HCT116 (cell line): Measurements from ENCODE around the gene ARID2. TPM values are rescaled to one million over a fixed set of nuclear protein-coding genes. Genes with fewer than 3 reads are reported as not detected.

Source experiments
- ATAC-seq: fragments of 200-7000 bp; cut with Tn5 transposase; 2 replicates; pipeline ENCODE4 v1.9.1; 2020; ENCODE audit warnings: mild to moderate bottlenecking, moderate library complexity
- BruUV-seq: library from RNA; stranded (reverse); fragments of 400-500 nt; replicated peaks from 2 replicates; lab custom pipeline; 2021; lab: Mats Ljungman, UMichigan
- CTCF ChIA-PET: fragments of 300-600 bp; sonication (Branson Sonifier 250); formaldehyde crosslinking; loops from one replicate; lab custom pipeline; 2021; ENCODE audit warnings: antibody characterized with exemption; lab: Charles Lee
- POLR2A ChIA-PET: fragments of 300-600, 350-600 bp; sonication (Branson Sonifier 250); formaldehyde crosslinking; loops from one replicate; lab custom pipeline; 2021; ENCODE audit warnings: antibody characterized with exemption; lab: Charles Lee
- RAD21 ChIA-PET, 2 experiments: fragments of 300-600 bp; sonication (Branson Sonifier 250); formaldehyde crosslinking; loops; one replicate each; lab custom pipeline; 2023; ENCODE audit warnings: low total read pairs in 2 of 2; ENCODE audit not compliant: uncharacterized antibody in 2 of 2, unreplicated experiment in 2 of 2, low non-redundant PET in 1 of 2; lab: Charles Lee
- DNase-seq: peaks from one replicate; pipeline ENCODE4 v3.0.0-alpha.2; 2010; ENCODE audit warnings: low read depth, low spot score
- H2AFZ ChIP-seq: fragments of 200-600 bp; shearing (Covaris generic), sonication (generic); 2 replicates; pipeline ENCODE4 v1.6.1; 2017; ENCODE audit warnings: low read depth, mixed run types, mixed read lengths, antibody characterized with exemption, low read length; ENCODE audit not compliant: poor library complexity, severe bottlenecking
- H3K27ac ChIP-seq: 2 replicates; pipeline ENCODE4 v1.5.1; 2012; ENCODE audit warnings: low read depth, low read length
- H3K27me3 ChIP-seq: fragments of 200-600 bp; sonication (generic); 2 replicates; pipeline ENCODE4 v1.6.1; 2016; ENCODE audit warnings: mixed run types, low read length, mixed read lengths; ENCODE audit not compliant: insufficient read depth
- H3K36me3 ChIP-seq, 2 experiments: fragments of 200-500 bp in 1 of 2; fragments of 200-600 bp in 1 of 2; sonication (Bioruptor generic) in 1 of 2; sonication (generic) in 1 of 2; 2 replicates each; pipeline versions ENCODE4 v1.5.1 to v1.6.1; 2014 to 2016; ENCODE audit warnings: low read length in 2 of 2, inconsistent platforms in 1 of 2, mixed read lengths in 1 of 2, mixed run types in 1 of 2; ENCODE audit not compliant: insufficient read depth in 2 of 2, control insufficient read depth in 1 of 2
- H3K4me1 ChIP-seq, 2 experiments: fragments of 200-600 bp in 1 of 2; sonication (generic) in 1 of 2; 2 replicates each; pipeline versions ENCODE4 v1.5.1 to v1.6.1; 2012 to 2017; ENCODE audit warnings: low read length in 2 of 2, inconsistent platforms in 1 of 2, mild to moderate bottlenecking in 1 of 2, mixed read lengths in 1 of 2, mixed run types in 1 of 2, moderate library complexity in 1 of 2; ENCODE audit not compliant: insufficient read depth in 2 of 2, control insufficient read depth in 1 of 2
- H3K4me2 ChIP-seq: fragments of 200-600 bp; sonication (generic); 2 replicates; pipeline ENCODE4 v1.6.1; 2017; ENCODE audit warnings: mixed run types, low read length, mixed read lengths
- H3K4me3 ChIP-seq, 2 experiments: fragments of 200-600 bp in 1 of 2; sonication (generic) in 1 of 2; replicated peaks in 1 of 2; 2 replicates each; pipeline ENCODE4 v1.5.1; 2011 to 2016; ENCODE audit warnings: low read length in 2 of 2, control low read depth in 1 of 2, low read depth in 1 of 2, mild to moderate bottlenecking in 1 of 2, mixed read lengths in 1 of 2, mixed run types in 1 of 2
- H3K79me2 ChIP-seq: fragments of 200-600 bp; sonication (generic); 2 replicates; pipeline ENCODE4 v1.6.1; 2017; ENCODE audit warnings: mild to moderate bottlenecking, mixed run types, low read length, moderate library complexity, mixed read lengths; ENCODE audit not compliant: insufficient read depth
- H3K9ac ChIP-seq: fragments of 200-600 bp; sonication (generic); 2 replicates; pipeline ENCODE4 v1.6.1; 2016; ENCODE audit warnings: low read length, mixed read lengths
- H3K9me2 ChIP-seq: fragments of 200-600 bp; sonication (generic), shearing (Covaris generic); 2 replicates; pipeline ENCODE4 v1.6.1; 2017; ENCODE audit warnings: mixed run types, mild to moderate bottlenecking, moderate library complexity; ENCODE audit not compliant: insufficient read depth
- H3K9me3 ChIP-seq, 2 experiments: fragments of 200-500 bp in 1 of 2; fragments of 200-600 bp in 1 of 2; sonication (Bioruptor generic) in 1 of 2; sonication (generic) in 1 of 2; 2 replicates each; pipeline ENCODE4 v1.6.1; 2014 to 2017; ENCODE audit warnings: low read length in 2 of 2, mixed read lengths in 2 of 2, inconsistent platforms in 1 of 2, low read depth in 1 of 2, mild to moderate bottlenecking in 1 of 2, mixed run types in 1 of 2, moderate library complexity in 1 of 2; ENCODE audit not compliant: control insufficient read depth in 1 of 2, insufficient read depth in 1 of 2
- H4K20me1 ChIP-seq: fragments of 200-600 bp; sonication (generic), shearing (Covaris generic); 2 replicates; pipeline ENCODE4 v1.6.1; 2017; ENCODE audit warnings: mixed run types, mild to moderate bottlenecking, moderate library complexity; ENCODE audit not compliant: insufficient read depth
- CBX3 ChIP-seq: IDR thresholded peaks from 2 replicates; pipeline ENCODE4 v1.6.1; 2012; ENCODE audit warnings: low read depth
- CEBPB ChIP-seq: IDR thresholded peaks from 2 replicates; pipeline ENCODE4 v1.6.1; 2012; ENCODE audit warnings: low read depth
- EGR1 ChIP-seq: IDR thresholded peaks from 2 replicates; pipeline ENCODE4 v1.6.1; 2012; ENCODE audit warnings: low read depth
- EZH2 ChIP-seq: fragments of 200-600 bp; sonication (generic); IDR thresholded peaks from 2 replicates; pipeline ENCODE4 v1.6.1; 2017; ENCODE audit warnings: antibody characterized with exemption, mixed run types
- EZH2phosphoT487 ChIP-seq: fragments of 200-600 bp; IDR thresholded peaks from 2 replicates; pipeline ENCODE4 v1.6.1; 2018; ENCODE audit warnings: antibody characterized with exemption, borderline replicate concordance
- FOSL1 ChIP-seq: IDR thresholded peaks from 2 replicates; pipeline ENCODE4 v1.6.1; 2012; ENCODE audit warnings: low read depth
- JUND ChIP-seq: IDR thresholded peaks from 2 replicates; pipeline ENCODE4 v1.6.1; 2012
- POLR2A ChIP-seq: IDR thresholded peaks from 2 replicates; pipeline ENCODE4 v1.7.0; 2011; ENCODE audit warnings: borderline replicate concordance; ENCODE audit not compliant: insufficient read depth, insufficient read length; ENCODE audit errors: extremely low read depth
- POLR2AphosphoS5 ChIP-seq: IDR thresholded peaks from 2 replicates; pipeline ENCODE4 v1.6.1; 2011; ENCODE audit warnings: mild to moderate bottlenecking, low read depth, low read length, moderate library complexity
- SRF ChIP-seq: IDR thresholded peaks from 2 replicates; pipeline ENCODE4 v1.6.1; 2012; ENCODE audit warnings: low read depth
- ZFX ChIP-seq: fragments of 450-650 bp; IDR thresholded peaks from 2 replicates; pipeline ENCODE4 v1.6.1; 2017
- intact Hi-C: fragments of 100-400 bp; cut with micrococcal nuclease; formaldehyde crosslinking; loops from 2 replicates; pipeline ENCODE4 v1.10.0; 2022
- total RNA-seq: library from RNA; stranded (reverse); gene quantifications from one replicate; pipeline ENCODE4 v1.2.1, GENCODE V29; 2021; ENCODE audit not compliant: unreplicated experiment
- TF ChIP-seq, protein P1 (sequence below): IDR thresholded peaks from 2 replicates; pipeline ENCODE4 v1.6.1; 2012; ENCODE audit warnings: low read depth
- TF ChIP-seq, protein P2 (sequence below): IDR thresholded peaks from 2 replicates; pipeline ENCODE4 v1.6.1; 2011; ENCODE audit warnings: mild to moderate bottlenecking, low read length, moderate library complexity; ENCODE audit not compliant: insufficient replicate concordance; ENCODE audit errors: extremely low read depth
- TF ChIP-seq, protein P3 (sequence below): IDR thresholded peaks from 2 replicates; pipeline ENCODE4 v1.6.1; 2012
- TF ChIP-seq, protein P4 (sequence below): IDR thresholded peaks from 2 replicates; pipeline ENCODE4 v1.6.1; 2012

ARID2 gene
- total RNA-seq, 1 experiment from 2014 or later = 30.5 TPM

DNA sequence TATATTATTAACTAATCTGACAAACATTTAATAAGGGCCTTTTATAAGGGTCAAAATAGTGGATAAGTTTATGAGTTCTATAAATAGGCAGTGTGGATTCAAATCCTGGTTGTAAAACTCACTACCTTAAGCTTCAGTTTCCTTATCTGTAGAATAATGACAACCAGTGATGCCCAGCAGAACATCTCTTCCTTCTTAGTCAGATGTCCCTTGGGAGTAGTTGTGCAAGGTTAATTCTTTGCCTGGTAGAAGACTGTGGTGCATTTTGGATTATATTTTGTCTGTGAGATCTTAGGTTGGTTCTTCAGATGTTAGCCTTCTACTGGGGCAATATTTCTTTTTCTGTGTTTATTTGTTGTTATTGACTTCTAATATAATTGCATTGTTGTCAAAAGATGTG is 59.5 kb downstream of the ARID2 start:
- peaks cover 67% of the 10 kb centered on the region for H3K79me2 ChIP-seq
- no peaks in the 10 kb centered on the region for H3K9me2 ChIP-seq
- POLR2A ChIA-PET = interaction anchor here (1.0 kb wide), 1 partner anchor 16 kb away, joined by 3 read pairs; no protein-coding TSS in a partner anchor
- no peak for ATAC-seq
- no peaks in the 10 kb centered on the region for H3K4me1 ChIP-seq
- no peak for DNase-seq
- no peak overlapping the region for H2AFZ ChIP-seq
- TF ChIP-seq EGR1 = no peak
- TF ChIP-seq, protein P1, sequence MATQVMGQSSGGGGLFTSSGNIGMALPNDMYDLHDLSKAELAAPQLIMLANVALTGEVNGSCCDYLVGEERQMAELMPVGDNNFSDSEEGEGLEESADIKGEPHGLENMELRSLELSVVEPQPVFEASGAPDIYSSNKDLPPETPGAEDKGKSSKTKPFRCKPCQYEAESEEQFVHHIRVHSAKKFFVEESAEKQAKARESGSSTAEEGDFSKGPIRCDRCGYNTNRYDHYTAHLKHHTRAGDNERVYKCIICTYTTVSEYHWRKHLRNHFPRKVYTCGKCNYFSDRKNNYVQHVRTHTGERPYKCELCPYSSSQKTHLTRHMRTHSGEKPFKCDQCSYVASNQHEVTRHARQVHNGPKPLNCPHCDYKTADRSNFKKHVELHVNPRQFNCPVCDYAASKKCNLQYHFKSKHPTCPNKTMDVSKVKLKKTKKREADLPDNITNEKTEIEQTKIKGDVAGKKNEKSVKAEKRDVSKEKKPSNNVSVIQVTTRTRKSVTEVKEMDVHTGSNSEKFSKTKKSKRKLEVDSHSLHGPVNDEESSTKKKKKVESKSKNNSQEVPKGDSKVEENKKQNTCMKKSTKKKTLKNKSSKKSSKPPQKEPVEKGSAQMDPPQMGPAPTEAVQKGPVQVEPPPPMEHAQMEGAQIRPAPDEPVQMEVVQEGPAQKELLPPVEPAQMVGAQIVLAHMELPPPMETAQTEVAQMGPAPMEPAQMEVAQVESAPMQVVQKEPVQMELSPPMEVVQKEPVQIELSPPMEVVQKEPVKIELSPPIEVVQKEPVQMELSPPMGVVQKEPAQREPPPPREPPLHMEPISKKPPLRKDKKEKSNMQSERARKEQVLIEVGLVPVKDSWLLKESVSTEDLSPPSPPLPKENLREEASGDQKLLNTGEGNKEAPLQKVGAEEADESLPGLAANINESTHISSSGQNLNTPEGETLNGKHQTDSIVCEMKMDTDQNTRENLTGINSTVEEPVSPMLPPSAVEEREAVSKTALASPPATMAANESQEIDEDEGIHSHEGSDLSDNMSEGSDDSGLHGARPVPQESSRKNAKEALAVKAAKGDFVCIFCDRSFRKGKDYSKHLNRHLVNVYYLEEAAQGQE = no peak
- no peak for TF ChIP-seq POLR2A
- no peak for TF ChIP-seq CEBPB
- TF ChIP-seq, protein P2, sequence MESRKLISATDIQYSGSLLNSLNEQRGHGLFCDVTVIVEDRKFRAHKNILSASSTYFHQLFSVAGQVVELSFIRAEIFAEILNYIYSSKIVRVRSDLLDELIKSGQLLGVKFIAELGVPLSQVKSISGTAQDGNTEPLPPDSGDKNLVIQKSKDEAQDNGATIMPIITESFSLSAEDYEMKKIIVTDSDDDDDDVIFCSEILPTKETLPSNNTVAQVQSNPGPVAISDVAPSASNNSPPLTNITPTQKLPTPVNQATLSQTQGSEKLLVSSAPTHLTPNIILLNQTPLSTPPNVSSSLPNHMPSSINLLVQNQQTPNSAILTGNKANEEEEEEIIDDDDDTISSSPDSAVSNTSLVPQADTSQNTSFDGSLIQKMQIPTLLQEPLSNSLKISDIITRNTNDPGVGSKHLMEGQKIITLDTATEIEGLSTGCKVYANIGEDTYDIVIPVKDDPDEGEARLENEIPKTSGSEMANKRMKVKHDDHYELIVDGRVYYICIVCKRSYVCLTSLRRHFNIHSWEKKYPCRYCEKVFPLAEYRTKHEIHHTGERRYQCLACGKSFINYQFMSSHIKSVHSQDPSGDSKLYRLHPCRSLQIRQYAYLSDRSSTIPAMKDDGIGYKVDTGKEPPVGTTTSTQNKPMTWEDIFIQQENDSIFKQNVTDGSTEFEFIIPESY = no peak
- TF ChIP-seq, protein P3, sequence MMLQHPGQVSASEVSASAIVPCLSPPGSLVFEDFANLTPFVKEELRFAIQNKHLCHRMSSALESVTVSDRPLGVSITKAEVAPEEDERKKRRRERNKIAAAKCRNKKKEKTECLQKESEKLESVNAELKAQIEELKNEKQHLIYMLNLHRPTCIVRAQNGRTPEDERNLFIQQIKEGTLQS = no peak
- TF ChIP-seq SRF = no peak
- no peak for TF ChIP-seq ZFX
- no peak for TF ChIP-seq EZH2phosphoT487
- TF ChIP-seq CBX3 = no peak
- no peak for TF ChIP-seq JUND
- TF ChIP-seq EZH2 = no peak
- TF ChIP-seq POLR2AphosphoS5 = no peak
- TF ChIP-seq FOSL1 = no peak
- TF ChIP-seq, protein P4, sequence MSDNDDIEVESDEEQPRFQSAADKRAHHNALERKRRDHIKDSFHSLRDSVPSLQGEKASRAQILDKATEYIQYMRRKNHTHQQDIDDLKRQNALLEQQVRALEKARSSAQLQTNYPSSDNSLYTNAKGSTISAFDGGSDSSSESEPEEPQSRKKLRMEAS = no peak
- no peaks in the 10 kb centered on the region for H3K36me3 ChIP-seq
- no peaks in the 10 kb centered on the region for H3K9me3 ChIP-seq
- H4K20me1 ChIP-seq = no peaks in the 10 kb centered on the region
- H3K4me2 ChIP-seq = no peak overlapping the region
- H3K27ac ChIP-seq = no peak overlapping the region
- no peaks in the 10 kb centered on the region for H3K27me3 ChIP-seq
- H3K9ac ChIP-seq = no peak overlapping the region
- H3K4me3 ChIP-seq = no peak overlapping the region
- BruUV-seq = no TSS peak
- RAD21 ChIA-PET = no interaction called here
- intact Hi-C loops = no loop called here
- CTCF ChIA-PET = interaction anchor here (0.6 kb wide), 1 partner anchor 245 kb away, joined by 3 read pairs; no protein-coding TSS in a partner anchor
